Esophagus muscularis mucosa (tissue), 2 donors: ENCODE measurements around the gene PLXNC1.

Experiments
- POLR2A ChIP-seq: fragments of 450-650 bp; IDR thresholded peaks from one replicate; pipeline ENCODE4 v1.6.1; 2017; ENCODE audit warnings: antibody characterized with exemption, moderate library complexity, mild to moderate bottlenecking, low read depth
- POLR2AphosphoS5 ChIP-seq, 2 donors: sonication (generic); formaldehyde crosslinking; IDR thresholded peaks; one replicate each; pipeline ENCODE4 v1.6.1; 2017; ENCODE audit warnings: antibody characterized with exemption in 2 of 2

GRCh38 chr12:94203796-94204195 lies 55.4 kb downstream of the PLXNC1 start:
- TF ChIP-seq POLR2A (no peak), POLR2AphosphoS5 (IDR thresholded peaks at IDR 0.05) (no peak)
